ENCODE results near the gene ZNHIT6.

Gene ZNHIT6

DNA sequence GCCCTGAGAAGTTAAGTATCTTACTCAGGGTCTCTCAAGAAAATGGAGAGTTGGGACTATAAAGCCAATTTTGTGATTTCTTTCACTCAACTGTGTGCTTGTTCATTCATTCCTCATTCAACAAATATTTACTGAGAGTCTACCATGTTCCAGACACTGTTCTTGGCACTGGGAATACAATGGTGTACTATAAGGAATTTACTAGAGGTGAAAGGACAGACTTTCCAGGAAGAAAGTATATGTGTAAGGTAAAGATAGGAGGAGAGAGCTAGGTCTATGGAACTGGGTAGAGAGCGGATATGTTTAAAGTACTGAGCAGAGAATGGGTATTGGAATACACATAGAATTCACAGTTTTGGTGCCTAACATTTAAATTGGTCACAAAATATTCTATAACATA, 42.3 kb downstream of the ZNHIT6 start:
- Histone ChIP-seq H3K9me3 (replicated peaks in 1 of 2; ENCODE audit: control insufficient read depth in 2 of 2, insufficient read depth in 1 of 2, low read depth in 1 of 2, low read length in 2 of 2) (no peaks in the 10 kb centered on the region), H3K36me3 (replicated peaks in 1 of 2; ENCODE audit: control insufficient read depth in 2 of 2, insufficient read depth in 2 of 2, low read length in 2 of 2) (peaks cover 0 to 41% of the 10 kb centered on the region in 2 donors)
- DNase-seq (ENCODE audit: low spot score) = no peak

DNA sequence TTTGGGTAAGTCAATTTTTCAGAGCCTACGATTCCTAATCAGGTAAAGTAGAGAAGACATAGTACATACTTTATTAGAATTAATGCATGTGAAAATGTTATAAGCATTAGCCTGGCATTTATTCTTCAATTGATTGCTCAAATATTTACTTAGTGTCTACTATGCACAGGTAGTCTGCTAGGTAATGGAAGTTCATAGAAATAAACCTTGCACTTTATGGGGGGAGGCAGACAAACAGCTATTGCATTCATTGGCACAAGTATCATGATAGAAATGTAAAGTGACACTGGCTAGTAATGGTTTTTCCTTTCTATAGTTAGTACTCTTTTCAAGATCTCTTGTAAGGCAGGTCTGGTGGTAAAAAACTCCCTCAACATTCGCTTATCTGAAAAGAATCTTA, 44.9 kb downstream of the ZNHIT6 start:
- H3K23ac ChIP-seq (ENCODE audit: low read depth, low read length, poor library complexity) = no peak overlapping the region
- no peak overlapping the region for H3K14ac ChIP-seq (ENCODE audit: low read length)
- no peak overlapping the region for H4K8ac ChIP-seq (ENCODE audit: low read depth, low read length)
- no peaks in the 10 kb centered on the region for H3K79me1 ChIP-seq (ENCODE audit: low read depth, low read length)
- no peak overlapping the region for H3K27ac ChIP-seq (replicated peaks; ENCODE audit: low read length)
- H2BK12ac ChIP-seq (ENCODE audit: low read length) = no peak overlapping the region
- no peak overlapping the region for H3K18ac ChIP-seq (ENCODE audit: low read length)
- peaks cover 0 to 28% of the 10 kb centered on the region in 2 donors for H3K36me3 ChIP-seq (replicated peaks in 1 of 2; ENCODE audit: control insufficient read depth in 2 of 2, insufficient read depth in 2 of 2, low read length in 2 of 2)
- DNase-seq (ENCODE audit: low spot score) = no peak
- H2BK15ac ChIP-seq (ENCODE audit: low read length) = no peak overlapping the region
- H3K4me3 ChIP-seq (ENCODE audit: low read length in 2 of 2) = no peak overlapping the region
- no peak overlapping the region for H2AFZ ChIP-seq (ENCODE audit: low read length)
- no peaks in the 10 kb centered on the region for H3K9me3 ChIP-seq (replicated peaks in 1 of 2; ENCODE audit: control insufficient read depth in 2 of 2, insufficient read depth in 1 of 2, low read depth in 1 of 2, low read length in 2 of 2)
- no peak overlapping the region for H3K4ac ChIP-seq (ENCODE audit: low read length)
- H3K27me3 ChIP-seq (ENCODE audit: control insufficient read depth in 3 of 3, insufficient read depth in 3 of 3, low read depth in 1 of 3, low read length in 3 of 3) = no peaks in the 10 kb centered on the region
- no peak overlapping the region for H3K9ac ChIP-seq (ENCODE audit: low read depth, low read length, poor library complexity)
- H3K4me1 ChIP-seq (ENCODE audit: control insufficient read depth in 2 of 2, insufficient read depth in 1 of 2, low read depth in 1 of 2, low read length in 2 of 2) = no peaks in the 10 kb centered on the region
- H3K4me2 ChIP-seq (ENCODE audit: insufficient read depth, low read length, poor library complexity, severe bottlenecking) = no peak overlapping the region
- no CpG with 5 or more reads among the region's 2 CpGs for WGBS, 2 donors (ENCODE audit: extremely low coverage in 2 of 2, insufficient read length in 2 of 2, insufficient replicate concordance in 1 of 2)
- H4K91ac ChIP-seq (ENCODE audit: low read depth, low read length, poor library complexity) = no peak overlapping the region
- no peak overlapping the region for H2AK5ac ChIP-seq (ENCODE audit: low read depth, low read length)
- no peak overlapping the region for H2BK5ac ChIP-seq (ENCODE audit: low read length)
- H2BK120ac ChIP-seq (ENCODE audit: low read depth, low read length) = no peak overlapping the region

More for the DNA sequence above, 42.3 kb downstream of the ZNHIT6 start:
- Histone ChIP-seq H2BK12ac (ENCODE audit: low read length) (no peak overlapping the region), H4K8ac (ENCODE audit: low read depth, low read length) (no peak overlapping the region), H3K27me3 (ENCODE audit: control insufficient read depth in 3 of 3, insufficient read depth in 3 of 3, low read depth in 1 of 3, low read length in 3 of 3) (no peaks in the 10 kb centered on the region), H2AFZ (ENCODE audit: low read length) (no peak overlapping the region), H3K79me1 (ENCODE audit: low read depth, low read length) (no peaks in the 10 kb centered on the region), H2BK120ac (ENCODE audit: low read depth, low read length) (no peak overlapping the region), H3K4me1 (ENCODE audit: control insufficient read depth in 2 of 2, insufficient read depth in 1 of 2, low read depth in 1 of 2, low read length in 2 of 2) (no peaks in the 10 kb centered on the region), H4K91ac (ENCODE audit: low read depth, low read length, poor library complexity) (no peak overlapping the region), H3K23ac (ENCODE audit: low read depth, low read length, poor library complexity) (no peak overlapping the region), H2BK5ac (ENCODE audit: low read length) (no peak overlapping the region), H3K4ac (ENCODE audit: low read length) (no peak overlapping the region), H3K4me2 (ENCODE audit: insufficient read depth, low read length, poor library complexity, severe bottlenecking) (no peak overlapping the region), H3K14ac (ENCODE audit: low read length) (no peak overlapping the region), H2BK15ac (ENCODE audit: low read length) (no peak overlapping the region), H3K4me3 (ENCODE audit: low read length in 2 of 2) (no peak overlapping the region), H3K27ac (replicated peaks; ENCODE audit: low read length) (no peak overlapping the region), H3K18ac (ENCODE audit: low read length) (no peak overlapping the region), H2AK5ac (ENCODE audit: low read depth, low read length) (no peak overlapping the region), H3K9ac (ENCODE audit: low read depth, low read length, poor library complexity) (no peak overlapping the region)
- WGBS, 2 donors (ENCODE audit: extremely low coverage in 2 of 2, insufficient read length in 2 of 2, insufficient replicate concordance in 1 of 2) = 100% methylated on average over 1 of the region's 1 CpG; no CpG with 5 or more reads in 1 of the 2 donors

DNA sequence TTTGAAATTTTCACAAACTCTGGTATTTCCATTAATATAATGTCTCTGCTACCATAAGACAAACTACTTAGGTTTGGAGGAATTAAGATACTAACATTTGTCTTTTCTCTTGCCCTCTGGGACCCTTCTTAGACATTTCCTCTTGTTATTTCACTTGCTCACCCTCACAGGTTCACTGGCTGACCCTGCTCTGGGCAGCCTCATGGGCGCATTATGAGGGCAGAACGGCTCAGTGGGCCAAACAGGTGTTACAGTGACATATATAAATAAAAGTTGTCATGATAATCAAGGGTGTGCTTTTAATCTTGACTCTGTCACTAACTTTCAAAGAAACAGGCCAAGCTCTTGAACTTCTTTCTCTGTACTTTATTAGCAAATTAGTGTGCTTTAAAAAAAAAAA, 46.5 kb downstream of the ZNHIT6 start:
- H3K9ac ChIP-seq (ENCODE audit: low read depth, low read length, poor library complexity) = no peak overlapping the region
- no CpG with 5 or more reads among the region's 2 CpGs for WGBS, 2 donors (ENCODE audit: extremely low coverage in 2 of 2, insufficient read length in 2 of 2, insufficient replicate concordance in 1 of 2)
- DNase-seq (ENCODE audit: low spot score) = no peak

DNA sequence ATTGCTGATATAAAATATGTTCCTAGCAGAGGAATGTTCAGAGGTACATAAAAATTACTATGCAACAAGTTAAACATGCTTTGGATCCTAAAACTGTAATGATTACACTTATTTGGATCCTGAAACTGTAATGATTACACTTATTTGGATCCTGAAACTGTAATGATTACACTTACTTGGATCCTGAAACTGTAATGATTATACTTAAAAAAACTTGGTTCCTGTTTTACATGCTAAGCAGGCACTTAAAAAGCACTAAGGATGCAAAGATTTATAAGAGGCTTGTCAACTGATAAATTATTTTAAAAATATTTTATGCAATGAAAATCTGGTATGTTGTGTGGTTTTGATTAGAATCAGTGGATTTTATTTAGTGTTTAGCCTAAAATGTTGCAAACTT, 47.7 kb downstream of the ZNHIT6 start:
- no peak overlapping the region for H3K9ac ChIP-seq (ENCODE audit: low read depth, low read length, poor library complexity)
- no peaks in the 10 kb centered on the region for H3K9me3 ChIP-seq (replicated peaks in 1 of 2; ENCODE audit: control insufficient read depth in 2 of 2, insufficient read depth in 1 of 2, low read depth in 1 of 2, low read length in 2 of 2)
- no peak overlapping the region for H3K23ac ChIP-seq (ENCODE audit: low read depth, low read length, poor library complexity)
- H3K36me3 ChIP-seq (replicated peaks in 1 of 2; ENCODE audit: control insufficient read depth in 2 of 2, insufficient read depth in 2 of 2, low read length in 2 of 2) = peaks cover 0 to 21% of the 10 kb centered on the region in 2 donors
- H3K27me3 ChIP-seq (ENCODE audit: control insufficient read depth in 3 of 3, insufficient read depth in 3 of 3, low read depth in 1 of 3, low read length in 3 of 3) = no peaks in the 10 kb centered on the region
- H3K4me1 ChIP-seq (ENCODE audit: control insufficient read depth in 2 of 2, insufficient read depth in 1 of 2, low read depth in 1 of 2, low read length in 2 of 2) = no peaks in the 10 kb centered on the region
- no peak overlapping the region for H2BK15ac ChIP-seq (ENCODE audit: low read length)
- no peak overlapping the region for H3K4me2 ChIP-seq (ENCODE audit: insufficient read depth, low read length, poor library complexity, severe bottlenecking)
- H3K27ac ChIP-seq (replicated peaks; ENCODE audit: low read length) = no peak overlapping the region
- no peak overlapping the region for H3K18ac ChIP-seq (ENCODE audit: low read length)
- H4K8ac ChIP-seq (ENCODE audit: low read depth, low read length) = no peak overlapping the region
- H4K91ac ChIP-seq (ENCODE audit: low read depth, low read length, poor library complexity) = no peak overlapping the region
- no peak overlapping the region for H2AFZ ChIP-seq (ENCODE audit: low read length)
- H2BK120ac ChIP-seq (ENCODE audit: low read depth, low read length) = no peak overlapping the region
- no peak overlapping the region for H2AK5ac ChIP-seq (ENCODE audit: low read depth, low read length)
- H2BK12ac ChIP-seq (ENCODE audit: low read length) = no peak overlapping the region
- no peak overlapping the region for H3K14ac ChIP-seq (ENCODE audit: low read length)
- DNase-seq (ENCODE audit: low spot score) = no peak
- H3K4ac ChIP-seq (ENCODE audit: low read length) = no peak overlapping the region
- no peak overlapping the region for H3K4me3 ChIP-seq (ENCODE audit: low read length in 2 of 2)
- H3K79me1 ChIP-seq (ENCODE audit: low read depth, low read length) = no peaks in the 10 kb centered on the region
- H2BK5ac ChIP-seq (ENCODE audit: low read length) = no peak overlapping the region

More for the DNA sequence above, 46.5 kb downstream of the ZNHIT6 start:
- Histone ChIP-seq H4K91ac (ENCODE audit: low read depth, low read length, poor library complexity) (no peak overlapping the region), H3K4ac (ENCODE audit: low read length) (no peak overlapping the region), H3K23ac (ENCODE audit: low read depth, low read length, poor library complexity) (no peak overlapping the region), H2AK5ac (ENCODE audit: low read depth, low read length) (no peak overlapping the region), H3K27ac (replicated peaks; ENCODE audit: low read length) (no peak overlapping the region), H3K36me3 (replicated peaks in 1 of 2; ENCODE audit: control insufficient read depth in 2 of 2, insufficient read depth in 2 of 2, low read length in 2 of 2) (peaks cover 0 to 19% of the 10 kb centered on the region in 2 donors), H3K14ac (ENCODE audit: low read length) (no peak overlapping the region), H3K4me3 (ENCODE audit: low read length in 2 of 2) (no peak overlapping the region), H2BK120ac (ENCODE audit: low read depth, low read length) (no peak overlapping the region), H3K79me1 (ENCODE audit: low read depth, low read length) (no peaks in the 10 kb centered on the region), H4K8ac (ENCODE audit: low read depth, low read length) (no peak overlapping the region), H2BK12ac (ENCODE audit: low read length) (no peak overlapping the region), H3K4me2 (ENCODE audit: insufficient read depth, low read length, poor library complexity, severe bottlenecking) (no peak overlapping the region), H2BK15ac (ENCODE audit: low read length) (no peak overlapping the region), H3K18ac (ENCODE audit: low read length) (no peak overlapping the region), H3K9me3 (replicated peaks in 1 of 2; ENCODE audit: control insufficient read depth in 2 of 2, insufficient read depth in 1 of 2, low read depth in 1 of 2, low read length in 2 of 2) (no peaks in the 10 kb centered on the region), H2AFZ (ENCODE audit: low read length) (no peak overlapping the region), H2BK5ac (ENCODE audit: low read length) (no peak overlapping the region), H3K27me3 (ENCODE audit: control insufficient read depth in 3 of 3, insufficient read depth in 3 of 3, low read depth in 1 of 3, low read length in 3 of 3) (no peaks in the 10 kb centered on the region), H3K4me1 (ENCODE audit: control insufficient read depth in 2 of 2, insufficient read depth in 1 of 2, low read depth in 1 of 2, low read length in 2 of 2) (no peaks in the 10 kb centered on the region)
